ENCODE results near the gene FAM117B.

DNA sequence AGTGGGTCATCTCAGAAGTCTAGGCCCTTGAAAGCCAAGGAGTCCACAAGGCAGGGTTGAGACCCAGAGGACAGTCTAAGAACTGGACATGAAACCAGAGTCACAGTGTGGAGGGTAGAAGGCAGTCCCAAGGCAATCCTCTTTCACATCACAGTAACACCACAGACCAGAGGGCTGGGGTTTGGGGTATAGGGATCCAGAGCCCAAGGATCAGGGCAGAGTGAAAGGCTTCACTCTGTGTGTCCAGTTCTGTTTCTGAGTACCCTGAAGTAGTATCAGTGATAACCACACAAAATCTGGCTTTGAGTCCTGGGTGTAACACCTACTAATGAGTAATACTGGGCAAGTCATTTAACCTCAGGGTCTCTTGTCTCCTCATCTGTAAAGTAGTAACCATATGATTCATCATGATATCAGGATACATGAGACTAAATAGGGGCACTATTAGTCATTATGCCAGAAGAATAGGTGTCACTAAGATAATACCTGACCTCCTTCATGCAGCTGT, 145.8 kb downstream of the FAM117B start:
- TF ChIP-seq, protein P1, sequence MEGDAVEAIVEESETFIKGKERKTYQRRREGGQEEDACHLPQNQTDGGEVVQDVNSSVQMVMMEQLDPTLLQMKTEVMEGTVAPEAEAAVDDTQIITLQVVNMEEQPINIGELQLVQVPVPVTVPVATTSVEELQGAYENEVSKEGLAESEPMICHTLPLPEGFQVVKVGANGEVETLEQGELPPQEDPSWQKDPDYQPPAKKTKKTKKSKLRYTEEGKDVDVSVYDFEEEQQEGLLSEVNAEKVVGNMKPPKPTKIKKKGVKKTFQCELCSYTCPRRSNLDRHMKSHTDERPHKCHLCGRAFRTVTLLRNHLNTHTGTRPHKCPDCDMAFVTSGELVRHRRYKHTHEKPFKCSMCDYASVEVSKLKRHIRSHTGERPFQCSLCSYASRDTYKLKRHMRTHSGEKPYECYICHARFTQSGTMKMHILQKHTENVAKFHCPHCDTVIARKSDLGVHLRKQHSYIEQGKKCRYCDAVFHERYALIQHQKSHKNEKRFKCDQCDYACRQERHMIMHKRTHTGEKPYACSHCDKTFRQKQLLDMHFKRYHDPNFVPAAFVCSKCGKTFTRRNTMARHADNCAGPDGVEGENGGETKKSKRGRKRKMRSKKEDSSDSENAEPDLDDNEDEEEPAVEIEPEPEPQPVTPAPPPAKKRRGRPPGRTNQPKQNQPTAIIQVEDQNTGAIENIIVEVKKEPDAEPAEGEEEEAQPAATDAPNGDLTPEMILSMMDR (conservative IDR thresholded peaks at IDR 0.05; ENCODE audit: low read length), result no peak
- TF ChIP-seq EZH2phosphoT487 (IDR thresholded peaks at IDR 0.05; ENCODE audit: borderline replicate concordance, low read depth, low read length), result no peak

Measured in OCI-LY7 (cell line).